SHP77 (cell line): ENCODE measurements around the gene MT1B.
"Not testable (repeated sequence)": the region's sequence is repeated elsewhere in the genome, so short reads cannot be mapped to it uniquely, and the experiment has no call there.

Experiments used
- DNase-seq, 2 experiments: peaks; one replicate each; lab custom pipeline; 2025; lab: John Stamatoyannopoulos, UW

Gene MT1B

GRCh38 chr16:56637814-56638750, 13.6 kb upstream of the MT1B start, which contains the start of gene MT1A:
MT1A (plus strand) TSS chr16:56638666; CDS start chr16:56638739, 73 bp downstream.
- DNase-seq, result no peak

- DNase-seq, result no peak
Measured at GRCh38 chr16:56639045-56639444, 12.6 kb upstream of the MT1B start.

- DNase-seq, result no peak
Measured at GRCh38 chr16:56640076-56640475, 11.6 kb upstream of the MT1B start.

GRCh38 chr16:56641166-56641565, 10.5 kb upstream of the MT1B start:
- no peak for DNase-seq

GRCh38 chr16:56643080-56643778, 8.5 kb upstream of the MT1B start:
- no peak for DNase-seq

- no peak for DNase-seq
Measured at GRCh38 chr16:56643833-56644232, 7.9 kb upstream of the MT1B start.

- DNase-seq, result no peak
Measured at GRCh38 chr16:56645311-56645710, 6.4 kb upstream of the MT1B start.

- DNase-seq, result no peak
Measured at GRCh38 chr16:56645838-56646237, 5.8 kb upstream of the MT1B start.

- no peak for DNase-seq
Measured at GRCh38 chr16:56647641-56648431, 3.9 kb upstream of the MT1B start.

- DNase-seq, result no peak
Measured at GRCh38 chr16:56649271-56649670, 2.4 kb upstream of the MT1B start.

- DNase-seq, result no peak
Measured at GRCh38 chr16:56649820-56650219, 1.9 kb upstream of the MT1B start.

- DNase-seq, result no peak
Measured at GRCh38 chr16:56652600-56652999, 914 bp downstream of the MT1B start.

- no peak for DNase-seq
Measured at GRCh38 chr16:56653218-56653617, 1.5 kb downstream of the MT1B start.

- no peak for DNase-seq
Measured at GRCh38 chr16:56657555-56658326, 6.1 kb downstream of the MT1B start, which contains the start of gene MT1F. MT1F (plus strand) TSS chr16:56657959; CDS start chr16:56658059, 100 bp downstream.

GRCh38 chr16:56658327-56658875, 6.7 kb downstream of the MT1B start:
- no peak for DNase-seq

GRCh38 chr16:56662357-56663354, 11.0 kb downstream of the MT1B start:
- no peak for DNase-seq

GRCh38 chr16:56664506-56664905, 12.8 kb downstream of the MT1B start:
- no peak for DNase-seq

- DNase-seq, result not testable (repeated sequence)
Measured at GRCh38 chr16:56665286-56666261, 13.9 kb downstream of the MT1B start.
